ENCODE results near the gene ANKK1.

The ANKK1 gene

GRCh38 chr11:113387605-113388211, at the start of gene ANKK1:
TSS of gene ANKK1 (plus strand) at chr11:113387779. CDS start at chr11:113387885, 106 bp downstream.
- no peak for DNase-seq

DNA sequence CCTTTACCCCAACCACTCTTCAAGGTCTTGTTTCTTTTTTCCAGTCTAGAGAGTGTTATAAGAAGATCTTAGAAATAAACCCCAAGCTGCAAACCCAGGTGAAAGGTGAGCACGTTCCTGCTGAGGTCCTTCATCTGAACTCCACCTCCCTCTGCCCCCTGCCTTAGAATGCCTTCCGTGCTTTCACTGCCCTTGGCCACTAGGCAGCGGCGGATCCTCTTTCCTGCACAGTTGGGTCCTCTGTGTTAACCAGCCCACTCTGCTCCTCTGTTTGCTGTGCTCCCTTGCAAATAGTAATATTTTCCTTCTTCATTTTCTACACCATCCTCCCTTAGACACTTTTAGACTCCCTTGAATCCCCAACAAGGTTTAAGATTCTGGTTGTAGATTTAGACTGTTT, 48.8 kb upstream of the ANKK1 start:
- no peak for DNase-seq

DNA sequence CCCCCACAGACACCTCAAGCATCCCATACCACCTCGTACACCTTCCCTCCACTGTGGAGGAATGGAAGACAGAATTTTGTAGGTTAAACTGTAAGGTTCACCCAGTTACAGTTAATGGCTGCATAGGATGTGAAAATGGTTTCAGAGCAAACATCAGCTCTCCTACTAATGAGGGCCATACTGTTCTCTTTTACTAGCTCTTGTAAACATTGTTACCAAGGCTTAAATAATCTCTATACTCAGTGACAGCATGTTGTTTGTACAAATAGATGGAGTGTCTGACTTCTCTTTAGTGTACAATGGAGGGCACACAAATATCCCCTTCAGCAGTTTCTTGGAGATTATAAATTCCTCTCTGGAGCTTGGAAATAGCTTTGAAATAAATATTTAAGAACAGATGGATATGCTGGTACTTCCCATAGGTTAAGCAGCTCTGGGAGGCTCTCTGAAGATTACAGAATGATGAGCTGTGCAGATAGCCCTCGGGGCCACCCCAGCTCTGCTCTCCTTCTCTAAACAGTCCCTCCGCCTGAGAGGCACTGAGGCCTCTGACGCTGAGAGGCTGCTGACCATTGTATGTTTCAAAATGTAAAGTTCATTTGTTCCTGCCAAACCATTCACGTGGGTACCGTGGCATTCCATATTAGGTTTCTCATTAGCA, 47.5 kb upstream of the ANKK1 start:
- DNase-seq: no peak

DNA sequence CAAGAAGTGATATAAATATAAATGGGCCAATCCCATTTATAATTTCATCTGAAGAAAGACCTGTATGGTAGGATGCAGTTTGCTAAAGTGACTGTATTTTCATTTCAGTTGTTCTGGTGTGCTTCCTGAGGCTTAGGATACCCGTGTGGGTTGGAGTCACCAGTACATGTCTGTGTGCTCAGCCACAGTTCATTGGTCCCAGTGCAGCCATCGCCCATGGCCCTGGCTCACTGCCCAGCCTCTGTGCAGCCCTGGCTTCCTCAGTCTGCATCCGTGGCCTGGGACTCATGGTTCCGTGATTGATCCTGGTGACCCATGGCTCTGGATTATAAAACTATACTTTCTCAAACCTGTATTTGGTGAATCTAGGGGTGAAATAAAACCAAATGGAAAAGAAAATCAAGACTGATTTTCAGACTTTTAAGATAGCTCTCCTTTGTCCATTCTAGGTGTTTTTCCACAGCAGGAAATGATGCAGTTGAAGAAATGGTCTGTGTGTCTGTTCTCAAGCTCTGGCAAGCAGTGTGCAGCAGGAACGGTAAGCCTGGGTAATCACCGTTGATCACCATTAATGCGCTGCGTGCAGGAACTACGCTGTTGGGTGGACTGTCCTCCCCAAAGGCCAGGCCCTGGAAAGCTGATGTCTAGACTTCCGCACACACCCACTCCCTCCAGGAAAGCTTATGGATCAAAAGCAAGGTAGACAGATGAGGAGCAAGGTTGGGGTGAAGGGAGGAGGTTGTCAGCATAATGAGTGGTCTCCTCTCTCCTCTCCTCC, 46.0 kb upstream of the ANKK1 start:
- DNase-seq: no peak

GRCh38 chr11:113345978-113346377, 41.6 kb upstream of the ANKK1 start:
- no peak for DNase-seq

DNA sequence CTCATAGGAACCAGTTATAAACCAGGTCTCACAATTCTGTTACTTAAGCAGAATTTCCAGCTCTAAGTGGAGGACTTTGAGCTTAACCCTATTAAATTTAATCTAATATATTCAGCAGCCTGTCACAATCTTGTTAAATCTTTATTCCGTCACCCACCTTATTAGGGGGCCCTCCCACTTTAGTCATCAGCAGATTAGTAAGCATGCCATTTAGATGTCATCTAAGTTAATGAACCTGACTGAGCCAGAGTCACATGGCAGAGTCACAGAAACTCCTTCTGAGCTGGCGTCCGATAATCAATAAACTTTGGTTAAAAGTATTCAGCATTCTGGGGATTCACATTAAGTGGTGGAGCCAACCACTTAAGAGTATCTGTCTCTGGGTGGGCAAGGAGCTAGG, 38.1 kb upstream of the ANKK1 start:
- no peak for DNase-seq

- no peak for DNase-seq
Measured at GRCh38 chr11:113350336-113351067, 37.1 kb upstream of the ANKK1 start.

- DNase-seq: no peak
Measured at GRCh38 chr11:113351068-113351450, 36.5 kb upstream of the ANKK1 start.

DNA sequence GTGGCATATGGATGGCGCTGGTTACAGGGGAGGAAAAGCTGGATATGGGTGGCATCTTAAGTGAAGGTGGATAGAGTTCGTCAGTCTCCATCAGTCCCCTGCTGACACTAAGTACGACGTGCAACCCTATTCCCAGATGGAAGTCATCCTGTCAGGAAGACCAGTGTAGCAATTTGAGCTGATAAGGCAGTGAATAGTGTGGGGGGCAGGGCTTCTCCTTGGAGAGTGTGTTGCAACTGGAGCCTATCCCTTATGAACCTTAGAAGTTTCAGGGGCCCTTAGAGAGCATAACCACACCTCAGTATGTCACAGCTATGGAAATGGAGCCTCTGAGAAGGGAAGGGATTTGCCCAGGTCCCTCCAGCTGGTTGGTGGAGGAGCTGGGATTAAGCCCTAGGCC, 36.1 kb upstream of the ANKK1 start:
- DNase-seq: no peak

GRCh38 chr11:113356203-113356602, 31.4 kb upstream of the ANKK1 start:
- no peak for DNase-seq

DNA sequence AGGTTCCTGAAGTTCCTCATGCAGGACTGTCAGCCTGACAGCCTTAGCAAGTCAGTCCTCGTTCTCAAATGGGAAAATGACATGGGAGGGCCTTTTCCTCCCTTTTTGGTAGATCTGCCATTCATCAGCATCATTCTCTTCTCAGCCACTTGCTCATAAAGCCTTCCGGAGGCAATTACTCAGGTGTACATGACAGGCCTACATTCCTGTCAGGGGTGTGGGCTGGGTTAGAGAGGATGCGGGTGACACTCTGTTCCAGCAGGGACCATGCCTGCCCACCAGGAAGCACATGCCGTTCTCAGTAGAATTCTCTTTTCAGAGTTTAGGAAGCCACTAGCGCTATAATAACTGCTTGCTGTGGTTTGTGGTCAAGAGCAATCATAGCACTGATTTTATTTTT, 24.2 kb upstream of the ANKK1 start:
- no peak for DNase-seq

DNA sequence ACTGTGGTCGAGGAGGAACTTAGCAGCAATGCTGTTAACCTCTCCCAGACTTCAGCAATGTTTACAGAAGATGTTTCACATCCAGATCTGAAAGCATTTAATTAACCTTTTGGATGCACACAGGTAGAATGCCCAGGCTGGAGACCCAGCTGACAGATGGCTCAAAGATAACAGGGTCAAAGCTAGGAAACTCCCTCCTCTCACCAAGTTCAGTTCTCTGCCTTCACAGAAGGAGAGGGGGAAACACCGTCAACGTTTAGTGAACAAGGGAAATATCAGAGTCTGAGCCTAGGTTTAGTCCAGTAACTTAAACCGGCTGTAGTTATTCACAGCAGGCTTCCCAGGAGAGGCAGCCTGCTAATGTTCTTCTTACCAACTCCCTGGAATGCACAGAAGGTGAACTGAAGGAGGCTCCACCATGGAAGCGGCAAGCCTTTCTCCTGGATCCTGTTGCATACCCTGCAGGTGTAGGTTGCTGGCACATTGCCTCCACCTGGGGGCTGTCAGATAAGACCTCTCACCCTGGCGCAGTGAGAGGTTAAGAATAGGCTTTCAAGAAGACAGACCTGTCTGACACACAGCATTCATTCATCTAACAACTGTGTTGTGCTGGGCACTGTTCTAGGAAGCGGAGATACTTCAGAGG, 23.5 kb upstream of the ANKK1 start:
- no peak for DNase-seq

- DNase-seq: no peak
Measured at GRCh38 chr11:113365895-113366294, 21.7 kb upstream of the ANKK1 start.

DNA sequence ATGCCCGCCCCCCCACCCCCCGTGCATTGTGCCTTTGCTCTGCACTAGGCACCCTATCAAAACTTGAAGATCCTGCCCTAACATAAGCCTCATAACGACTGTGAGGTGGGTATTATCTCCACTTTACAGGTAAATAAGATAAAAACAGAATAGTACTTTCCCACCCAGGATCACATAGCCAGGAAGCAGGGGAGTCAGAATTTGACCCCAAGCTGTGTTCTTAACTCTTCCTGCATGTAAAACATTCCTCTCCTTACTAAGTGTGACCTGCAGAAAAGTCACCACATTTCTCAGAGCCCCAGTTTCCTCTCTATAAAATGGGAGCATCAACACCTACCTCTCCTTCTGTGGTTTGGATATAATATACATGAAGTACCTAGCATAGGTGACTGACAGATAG, 18.2 kb upstream of the ANKK1 start:
- no peak for DNase-seq

GRCh38 chr11:113370634-113371033, 16.9 kb upstream of the ANKK1 start:
- DNase-seq: no peak

GRCh38 chr11:113372309-113372708, 15.3 kb upstream of the ANKK1 start:
- DNase-seq: no peak

DNA sequence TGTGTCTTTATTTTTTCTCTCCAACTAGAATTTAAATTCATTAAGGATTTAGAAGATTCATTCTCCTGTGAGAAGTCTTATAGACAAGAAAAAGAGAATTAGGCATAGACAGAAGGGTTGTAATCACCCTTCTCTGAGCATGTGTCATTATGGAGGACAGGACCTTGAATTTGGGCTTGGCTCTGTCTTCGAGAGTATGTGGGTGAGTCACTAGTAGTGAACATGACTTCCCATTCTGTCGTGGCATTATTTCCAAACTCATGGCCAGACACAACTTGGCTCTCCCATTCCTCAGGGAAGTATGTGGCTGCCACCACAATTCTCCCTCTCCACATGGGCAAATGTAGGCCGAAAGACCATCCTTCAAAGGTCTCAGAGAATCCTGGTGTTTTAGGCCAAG, 14.3 kb upstream of the ANKK1 start:
- DNase-seq: no peak

- DNase-seq: no peak
Measured at GRCh38 chr11:113373981-113374560, 13.5 kb upstream of the ANKK1 start.

DNA sequence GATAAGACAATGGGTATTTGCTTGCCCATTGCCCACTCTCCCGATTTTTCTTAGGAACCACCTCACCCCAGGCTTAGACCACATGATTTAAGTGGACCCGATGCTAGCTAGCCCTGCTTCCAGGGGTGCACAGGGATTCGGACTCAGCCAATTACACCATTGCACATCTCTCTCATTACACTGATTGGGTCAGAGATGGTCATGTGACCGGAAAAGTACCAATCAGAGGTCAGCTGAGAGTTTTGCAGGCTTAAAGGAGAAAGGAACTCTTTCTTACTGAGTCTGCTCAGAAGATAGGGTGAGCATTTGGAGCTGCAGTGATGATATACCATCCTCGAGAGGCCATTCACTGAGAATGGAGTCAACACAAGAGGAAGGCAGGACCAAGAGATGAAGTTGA, 12.2 kb upstream of the ANKK1 start:
- no peak for DNase-seq

GRCh38 chr11:113376156-113376555, 11.4 kb upstream of the ANKK1 start:
- DNase-seq: no peak

- DNase-seq: no peak
Measured at GRCh38 chr11:113377681-113378412, 9.7 kb upstream of the ANKK1 start.

- no peak for DNase-seq
Measured at GRCh38 chr11:113378692-113379091, 8.9 kb upstream of the ANKK1 start.

Measured in T1000 (cell line).